ENCODE data around the gene APBA2.

GRCh38 chr15:29021857-29022256, 136.1 kb downstream of the APBA2 start:
- TF ChIP-seq CTCF (optimal IDR thresholded peaks at IDR 0.05 in 1 of 3, IDR thresholded peaks at IDR 0.05 in 1 of 3, conservative IDR thresholded peaks at IDR 0.05 in 1 of 3; ENCODE audit: extremely low read depth in 1 of 3, insufficient read depth in 2 of 3, low read length in 3 of 3) (no peak), EZH2 (IDR thresholded peaks at IDR 0.05; ENCODE audit: low read length) (no peak)
